Suprapubic skin (tissue), 4 donors: ENCODE data around the gene ANK2.

Experiments used
- EP300 ChIP-seq: sonication (generic); formaldehyde crosslinking; IDR thresholded peaks from one replicate; pipeline ENCODE4 v1.6.1; 2017; ENCODE audit warnings: antibody characterized with exemption
- POLR2A ChIP-seq, 2 donors: fragments of 450-650 bp; IDR thresholded peaks; one replicate each; pipeline ENCODE4 v1.6.1; 2017; ENCODE audit warnings: antibody characterized with exemption in 2 of 2, mild to moderate bottlenecking in 2 of 2, moderate library complexity in 2 of 2
- POLR2AphosphoS5 ChIP-seq, 3 donors: sonication (generic); formaldehyde crosslinking; IDR thresholded peaks; one replicate each; pipeline ENCODE4 v1.6.1; 2017; ENCODE audit warnings: antibody characterized with exemption in 3 of 3
- TF ChIP-seq, protein P1 (sequence below), 2 donors: fragments of 200-600 bp in 1 of 2; fragments of 450-650 bp in 1 of 2; sonication (generic) in 1 of 2; IDR thresholded peaks; one replicate each; pipeline ENCODE4 v1.5.1; 2016 to 2019; ENCODE audit warnings: antibody characterized with exemption in 2 of 2, mild to moderate bottlenecking in 1 of 2, moderate library complexity in 1 of 2

DNA sequence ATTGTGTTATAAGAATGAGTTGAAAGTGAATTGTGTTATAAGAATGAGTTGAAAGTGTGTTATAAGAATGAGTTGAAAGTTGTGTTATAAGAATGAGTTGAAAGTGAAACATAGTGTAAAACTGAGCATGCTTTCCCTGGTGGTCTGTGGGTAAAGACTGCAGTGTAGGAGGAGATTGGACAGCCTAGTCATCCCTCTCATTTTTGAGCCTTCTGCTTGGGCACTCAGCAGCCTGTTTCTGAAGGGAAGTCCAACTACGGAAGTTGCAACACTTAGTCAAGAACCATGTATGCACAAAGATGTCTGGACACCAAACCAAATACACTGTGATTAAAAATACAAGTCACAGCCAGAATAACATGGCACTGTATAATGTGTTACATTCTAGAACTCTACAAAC lies 72.6 kb downstream of the ANK2 start:
- TF ChIP-seq, protein P1, sequence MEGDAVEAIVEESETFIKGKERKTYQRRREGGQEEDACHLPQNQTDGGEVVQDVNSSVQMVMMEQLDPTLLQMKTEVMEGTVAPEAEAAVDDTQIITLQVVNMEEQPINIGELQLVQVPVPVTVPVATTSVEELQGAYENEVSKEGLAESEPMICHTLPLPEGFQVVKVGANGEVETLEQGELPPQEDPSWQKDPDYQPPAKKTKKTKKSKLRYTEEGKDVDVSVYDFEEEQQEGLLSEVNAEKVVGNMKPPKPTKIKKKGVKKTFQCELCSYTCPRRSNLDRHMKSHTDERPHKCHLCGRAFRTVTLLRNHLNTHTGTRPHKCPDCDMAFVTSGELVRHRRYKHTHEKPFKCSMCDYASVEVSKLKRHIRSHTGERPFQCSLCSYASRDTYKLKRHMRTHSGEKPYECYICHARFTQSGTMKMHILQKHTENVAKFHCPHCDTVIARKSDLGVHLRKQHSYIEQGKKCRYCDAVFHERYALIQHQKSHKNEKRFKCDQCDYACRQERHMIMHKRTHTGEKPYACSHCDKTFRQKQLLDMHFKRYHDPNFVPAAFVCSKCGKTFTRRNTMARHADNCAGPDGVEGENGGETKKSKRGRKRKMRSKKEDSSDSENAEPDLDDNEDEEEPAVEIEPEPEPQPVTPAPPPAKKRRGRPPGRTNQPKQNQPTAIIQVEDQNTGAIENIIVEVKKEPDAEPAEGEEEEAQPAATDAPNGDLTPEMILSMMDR (IDR thresholded peaks at IDR 0.05) = no peak
- TF ChIP-seq POLR2AphosphoS5 (IDR thresholded peaks at IDR 0.05) (no peak), POLR2A (IDR thresholded peaks at IDR 0.05) (no peak), EP300 (no peak)
